ENCODE measurements around the gene DCTN5. TPM values are rescaled to one million over a fixed set of nuclear protein-coding genes. Genes with fewer than 3 reads are reported as not detected.

DCTN5 gene
- total and polyA plus RNA-seq, 2 experiments from 2014 or later: 41.9 to 47.6 TPM

DNA sequence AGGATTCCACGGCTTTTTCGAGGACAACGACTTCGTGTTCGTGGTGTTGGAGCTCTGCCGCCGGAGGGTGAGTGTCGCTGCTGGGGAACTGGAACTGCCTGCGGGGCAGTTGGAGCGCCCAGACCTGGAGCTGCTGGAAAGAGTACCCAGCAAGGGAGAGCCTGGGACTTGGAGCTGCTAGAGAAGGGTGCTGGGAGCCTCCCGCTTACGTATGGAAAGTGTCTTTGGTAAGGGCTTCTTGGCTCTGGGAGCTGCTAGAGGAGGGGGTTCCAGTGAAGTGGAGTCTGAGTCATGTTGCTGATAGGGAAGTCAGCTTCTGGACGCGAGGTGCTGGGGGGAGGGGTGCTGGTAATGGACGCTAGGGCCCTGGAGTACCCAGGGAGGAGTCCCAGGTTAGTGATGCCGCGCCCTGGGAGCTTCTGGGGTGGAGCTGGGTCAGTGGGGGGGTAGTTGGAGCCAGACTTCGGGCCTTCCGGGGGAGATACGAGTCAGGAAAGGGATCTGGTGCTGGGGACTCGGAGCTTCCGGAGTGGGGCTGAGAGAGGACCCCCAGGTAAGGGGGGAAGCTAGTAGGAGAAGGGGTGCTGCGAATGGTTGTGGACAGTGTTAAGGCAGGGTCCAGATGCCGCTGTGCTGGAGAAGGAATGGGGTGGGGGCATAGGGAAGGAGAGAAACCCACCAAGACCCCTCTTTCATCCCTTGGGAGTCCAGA is 38.2 kb downstream of the DCTN5 start:
- Histone ChIP-seq H3K9me3 (ENCODE audit: low read depth) (no peaks in the 10 kb centered on the region), H3F3A (ENCODE audit: insufficient read depth) (peaks cover 16% of the 10 kb centered on the region), H3K4me2 (ENCODE audit: unreplicated experiment) (peak overlapping the region; percentile 80), H2AFZ (no peak overlapping the region), H3K9ac (peak overlapping the region; percentile 82), H3K27me3 (replicated peaks; ENCODE audit: insufficient read depth) (no peaks in the 10 kb centered on the region), H3K4me3 (peak overlapping the region; percentile 78), H4K20me1 (ENCODE audit: insufficient read depth) (no peaks in the 10 kb centered on the region), H3K36me3 (ENCODE audit: low read depth) (peaks cover 3% of the 10 kb centered on the region; the same call in 1 of the 2 replicates), H3K9me2 (ENCODE audit: insufficient read depth) (no peaks in the 10 kb centered on the region), H3K79me2 (ENCODE audit: insufficient read depth) (peaks cover 50% of the 10 kb centered on the region), H3K4me1 (ENCODE audit: insufficient read depth) (peaks cover 25% of the 10 kb centered on the region), H3K27ac (0 out of 2 replicates have a peak overlapping the region, but pooled peaks have one; percentile 7)
- no peak for DNase-seq
- 23 to 24% methylated on average over 21 to 24 of the region's 24 CpGs for WGBS, 2 experiments (ENCODE audit: low coverage in 1 of 2, low lambda C conversion rate in 2 of 2, missing lambda C conversion rate in 2 of 2)
- TF ChIP-seq EZH2phosphoT487 (IDR thresholded peaks at IDR 0.05; ENCODE audit: insufficient read depth, low read depth) (no peak), EZH2 (IDR thresholded peaks at IDR 0.05; ENCODE audit: insufficient read depth, poor library complexity, severe bottlenecking) (no peak)
- in situ Hi-C loops (cut with MboI): loop anchor here (25.0 kb wide), 1 partner anchor 833 kb away; no protein-coding TSS in a partner anchor

- Histone ChIP-seq H3K9me3 (ENCODE audit: low read depth) (no peaks in the 10 kb centered on the region), H3F3A (ENCODE audit: insufficient read depth) (peaks cover 16% of the 10 kb centered on the region), H3K27me3 (replicated peaks; ENCODE audit: insufficient read depth) (no peaks in the 10 kb centered on the region), H3K36me3 (ENCODE audit: low read depth) (peaks cover 5% of the 10 kb centered on the region; the same call in 1 of the 2 replicates), H2AFZ (no peak overlapping the region), H3K9ac (peak overlapping the region; percentile 82), H3K79me2 (ENCODE audit: insufficient read depth) (peaks cover 52% of the 10 kb centered on the region), H3K9me2 (ENCODE audit: insufficient read depth) (no peaks in the 10 kb centered on the region), H3K4me1 (ENCODE audit: insufficient read depth) (peaks cover 25% of the 10 kb centered on the region), H4K20me1 (ENCODE audit: insufficient read depth) (no peaks in the 10 kb centered on the region), H3K4me3 (peak overlapping the region; percentile 78), H3K27ac (no peak overlapping the region), H3K4me2 (ENCODE audit: unreplicated experiment) (peak overlapping the region; percentile 80)
- in situ Hi-C loops (cut with MboI): loop anchor here (25.0 kb wide), 1 partner anchor 832 kb away; no protein-coding TSS in a partner anchor
- TF ChIP-seq EZH2 (IDR thresholded peaks at IDR 0.05; ENCODE audit: insufficient read depth, poor library complexity, severe bottlenecking) (no peak), EZH2phosphoT487 (IDR thresholded peaks at IDR 0.05; ENCODE audit: insufficient read depth, low read depth) (no peak)
- no peak for DNase-seq
- WGBS, 2 experiments (ENCODE audit: low coverage in 1 of 2, low lambda C conversion rate in 2 of 2, missing lambda C conversion rate in 2 of 2): 58 to 74% methylated on average over 5 to 6 of the region's 6 CpGs
These were observed 38.7 kb downstream of the DCTN5 start for GRCh38 chr16:23679986-23680336.

- no peaks in the 10 kb centered on the region for H3K27me3 ChIP-seq (replicated peaks; ENCODE audit: insufficient read depth)
- no peaks in the 10 kb centered on the region for H3K9me3 ChIP-seq (ENCODE audit: low read depth)
- no peak overlapping the region for H3K4me2 ChIP-seq (ENCODE audit: unreplicated experiment)
- peaks cover 18% of the 10 kb centered on the region for H3K36me3 ChIP-seq (ENCODE audit: low read depth)
- peaks cover 64% of the 10 kb centered on the region for H3K79me2 ChIP-seq (ENCODE audit: insufficient read depth)
- TF ChIP-seq EZH2phosphoT487 (IDR thresholded peaks at IDR 0.05; ENCODE audit: insufficient read depth, low read depth) (no peak), EZH2 (IDR thresholded peaks at IDR 0.05; ENCODE audit: insufficient read depth, poor library complexity, severe bottlenecking) (no peak)
- DNase-seq: peak; percentile 19
- WGBS, 2 experiments (ENCODE audit: low coverage in 1 of 2, low lambda C conversion rate in 2 of 2, missing lambda C conversion rate in 2 of 2): 100% methylated on average over 1 of the region's 1 CpG
- no peaks in the 10 kb centered on the region for H4K20me1 ChIP-seq (ENCODE audit: insufficient read depth)
- H3K27ac ChIP-seq: no peak overlapping the region
- in situ Hi-C loops (cut with MboI): loop anchor here (25.0 kb wide), 1 partner anchor 830 kb away; no protein-coding TSS in a partner anchor
- no peaks in the 10 kb centered on the region; the same call in 1 of the 2 replicates for H3F3A ChIP-seq (ENCODE audit: insufficient read depth)
- H3K9me2 ChIP-seq (ENCODE audit: insufficient read depth): no peaks in the 10 kb centered on the region
- no peak overlapping the region for H2AFZ ChIP-seq
- peaks cover 18% of the 10 kb centered on the region; the same call in 1 of the 2 replicates for H3K4me1 ChIP-seq (ENCODE audit: insufficient read depth)
- H3K9ac ChIP-seq: no peak overlapping the region
- H3K4me3 ChIP-seq: no peak overlapping the region
These were observed 40.9 kb downstream of the DCTN5 start for GRCh38 chr16:23682181-23682580.

- no peak overlapping the region for H2AFZ ChIP-seq
- no peaks in the 10 kb centered on the region for H3K27me3 ChIP-seq (replicated peaks; ENCODE audit: insufficient read depth)
- no peaks in the 10 kb centered on the region for H3K9me2 ChIP-seq (ENCODE audit: insufficient read depth)
- peaks cover 22% of the 10 kb centered on the region for H3K36me3 ChIP-seq (ENCODE audit: low read depth)
- no peaks in the 10 kb centered on the region for H3K9me3 ChIP-seq (ENCODE audit: low read depth)
- no peak overlapping the region for H3K4me3 ChIP-seq
- DNase-seq: no peak
- WGBS, 2 experiments (ENCODE audit: low coverage in 1 of 2, low lambda C conversion rate in 2 of 2, missing lambda C conversion rate in 2 of 2): 97 to 100% methylated on average over 3 of the region's 3 CpGs
- no peaks in the 10 kb centered on the region; the same call in 1 of the 2 replicates for H3F3A ChIP-seq (ENCODE audit: insufficient read depth)
- in situ Hi-C loops (cut with MboI): loop anchor here (25.0 kb wide), 1 partner anchor 829 kb away; no protein-coding TSS in a partner anchor
- H3K4me1 ChIP-seq (ENCODE audit: insufficient read depth): 0 out of 2 replicates have a peak, but pooled peaks cover 14% of the 10 kb centered on the region
- no peak overlapping the region for H3K27ac ChIP-seq
- no peak overlapping the region for H3K9ac ChIP-seq
- H4K20me1 ChIP-seq (ENCODE audit: insufficient read depth): no peaks in the 10 kb centered on the region
- H3K4me2 ChIP-seq (ENCODE audit: unreplicated experiment): no peak overlapping the region
- peaks cover 64% of the 10 kb centered on the region for H3K79me2 ChIP-seq (ENCODE audit: insufficient read depth)
- no peak for TF ChIP-seq EZH2phosphoT487 (IDR thresholded peaks at IDR 0.05; ENCODE audit: insufficient read depth, low read depth)
- no peak for TF ChIP-seq EZH2 (IDR thresholded peaks at IDR 0.05; ENCODE audit: insufficient read depth, poor library complexity, severe bottlenecking)
These were observed 42.2 kb downstream of the DCTN5 start for GRCh38 chr16:23683487-23683886.
